Measurements from ENCODE around the gene SFTPA1.
"Not testable (repeated sequence)": the region's sequence is repeated elsewhere in the genome, so short reads cannot be mapped to it uniquely, and the experiment has no call there.

Gene SFTPA1

GRCh38 chr10:79623663-79624062, 12.9 kb downstream of the SFTPA1 start:
- H3K9me3 ChIP-seq (ENCODE audit: insufficient read depth, low read depth, low read length); H2BK120ac ChIP-seq (ENCODE audit: insufficient read depth, low read length, poor library complexity); H3K4me3 ChIP-seq (ENCODE audit: low read depth, low read length); H3K18ac ChIP-seq (ENCODE audit: low read length); H4K12ac ChIP-seq (ENCODE audit: low read depth, low read length); H2BK5ac ChIP-seq (ENCODE audit: low read depth, low read length, poor library complexity); H3K79me2 ChIP-seq (ENCODE audit: control insufficient read depth, insufficient read depth, low read length, poor library complexity); H3K9ac ChIP-seq (ENCODE audit: low read length); H2AK5ac ChIP-seq (ENCODE audit: low read length); DNase-seq; H3K4me2 ChIP-seq (ENCODE audit: low read length); H3K27me3 ChIP-seq (ENCODE audit: insufficient read depth, low read length); H2AFZ ChIP-seq (ENCODE audit: insufficient read depth, low read length, poor library complexity); H4K91ac ChIP-seq (ENCODE audit: low read depth, low read length); H4K8ac ChIP-seq (ENCODE audit: low read depth, low read length); H3K4me1 ChIP-seq (ENCODE audit: control insufficient read depth in 1 of 2, insufficient read depth in 2 of 2, low read length in 2 of 2); H2BK12ac ChIP-seq (ENCODE audit: low read length); H3K36me3 ChIP-seq (ENCODE audit: control insufficient read depth in 1 of 2, insufficient read depth in 2 of 2, low read length in 2 of 2); H3K23ac ChIP-seq (ENCODE audit: low read length); H3K14ac ChIP-seq (ENCODE audit: low read length); H3K4ac ChIP-seq (ENCODE audit: low read depth, low read length); H3K27ac ChIP-seq (ENCODE audit: low read depth, low read length); H3K79me1 ChIP-seq (ENCODE audit: low read length): not testable (repeated sequence)

DNA sequence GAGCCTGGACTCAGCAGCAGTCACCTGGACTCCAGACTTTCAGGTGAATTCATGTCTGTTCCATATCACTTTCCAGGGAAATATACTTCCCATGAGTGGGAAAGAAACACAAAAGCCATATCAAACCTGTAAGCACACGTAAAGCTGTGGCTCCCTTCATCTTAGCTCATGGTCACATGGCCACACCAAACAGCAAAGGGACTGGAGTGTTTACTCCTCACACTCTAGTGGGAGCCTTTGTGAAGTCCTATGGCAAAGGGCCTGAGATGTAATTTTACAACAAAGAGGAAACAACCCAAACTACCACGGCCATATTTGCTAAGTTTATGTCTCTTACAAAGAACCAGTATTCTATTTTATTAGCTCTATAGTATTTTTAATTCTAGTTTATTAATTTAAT, 16.3 kb downstream of the SFTPA1 start:
- no peaks in the 10 kb centered on the region for H3K79me2 ChIP-seq (ENCODE audit: control insufficient read depth, insufficient read depth, low read length, poor library complexity)
- no peak overlapping the region for H3K4me2 ChIP-seq (ENCODE audit: low read length)
- H3K9ac ChIP-seq (ENCODE audit: low read length), result no peak overlapping the region
- no peak overlapping the region for H3K27ac ChIP-seq (ENCODE audit: low read depth, low read length)
- no peaks in the 10 kb centered on the region for H3K27me3 ChIP-seq (ENCODE audit: insufficient read depth, low read length)
- H3K4ac ChIP-seq (ENCODE audit: low read depth, low read length), result no peak overlapping the region
- H4K91ac ChIP-seq (ENCODE audit: low read depth, low read length), result no peak overlapping the region
- no peak for DNase-seq
- no peaks in the 10 kb centered on the region for H3K4me1 ChIP-seq (ENCODE audit: control insufficient read depth in 1 of 2, insufficient read depth in 2 of 2, low read length in 2 of 2)
- H3K79me1 ChIP-seq (ENCODE audit: low read length), result no peaks in the 10 kb centered on the region
- H2BK5ac ChIP-seq (ENCODE audit: low read depth, low read length, poor library complexity), result no peak overlapping the region
- no peak overlapping the region for H2AK5ac ChIP-seq (ENCODE audit: low read length)
- H3K18ac ChIP-seq (ENCODE audit: low read length), result no peak overlapping the region
- H4K8ac ChIP-seq (ENCODE audit: low read depth, low read length), result no peak overlapping the region
- no peak overlapping the region for H3K23ac ChIP-seq (ENCODE audit: low read length)
- H2AFZ ChIP-seq (ENCODE audit: insufficient read depth, low read length, poor library complexity), result no peak overlapping the region
- H3K36me3 ChIP-seq (ENCODE audit: control insufficient read depth in 1 of 2, insufficient read depth in 2 of 2, low read length in 2 of 2), result no peaks in the 10 kb centered on the region
- H3K4me3 ChIP-seq (ENCODE audit: low read depth, low read length), result no peak overlapping the region
- H4K12ac ChIP-seq (ENCODE audit: low read depth, low read length), result no peak overlapping the region
- no CpG with 5 or more reads among the region's 2 CpGs for WGBS (ENCODE audit: extremely low coverage, insufficient coverage, insufficient read length)
- H2BK12ac ChIP-seq (ENCODE audit: low read length), result no peak overlapping the region
- no peaks in the 10 kb centered on the region for H3K9me3 ChIP-seq (ENCODE audit: insufficient read depth, low read depth, low read length)
- H3K14ac ChIP-seq (ENCODE audit: low read length), result no peak overlapping the region
- no peak overlapping the region for H2BK120ac ChIP-seq (ENCODE audit: insufficient read depth, low read length, poor library complexity)

DNA sequence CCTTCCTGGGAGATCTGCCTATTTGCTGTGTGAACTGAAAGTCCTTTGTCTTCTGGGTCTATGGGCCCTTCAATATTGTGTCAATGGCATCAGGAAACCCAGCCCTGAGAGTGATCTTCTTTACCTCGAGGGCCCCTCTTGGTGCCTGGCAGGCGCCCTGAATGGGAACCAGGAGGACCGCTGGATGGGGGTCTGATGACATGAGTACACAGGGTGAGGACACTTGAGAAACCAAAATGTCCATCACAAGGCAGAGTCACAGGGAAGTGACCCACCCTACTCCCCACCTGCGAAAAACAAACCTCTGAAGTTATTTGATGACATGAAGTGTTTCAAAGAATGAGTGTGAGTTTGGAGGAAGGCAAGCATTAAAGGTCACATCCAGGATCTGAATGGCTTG, 17.3 kb downstream of the SFTPA1 start:
- Histone ChIP-seq H3K14ac (ENCODE audit: low read length) (no peak overlapping the region), H3K9me3 (ENCODE audit: insufficient read depth, low read depth, low read length) (no peaks in the 10 kb centered on the region), H2BK5ac (ENCODE audit: low read depth, low read length, poor library complexity) (no peak overlapping the region), H2AFZ (ENCODE audit: insufficient read depth, low read length, poor library complexity) (no peak overlapping the region), H3K23ac (ENCODE audit: low read length) (no peak overlapping the region), H2BK120ac (ENCODE audit: insufficient read depth, low read length, poor library complexity) (no peak overlapping the region), H3K4me2 (ENCODE audit: low read length) (no peak overlapping the region), H3K79me1 (ENCODE audit: low read length) (no peaks in the 10 kb centered on the region), H3K27ac (ENCODE audit: low read depth, low read length) (no peak overlapping the region), H3K27me3 (ENCODE audit: insufficient read depth, low read length) (no peaks in the 10 kb centered on the region), H4K12ac (ENCODE audit: low read depth, low read length) (no peak overlapping the region), H4K8ac (ENCODE audit: low read depth, low read length) (no peak overlapping the region), H3K4ac (ENCODE audit: low read depth, low read length) (no peak overlapping the region), H3K18ac (ENCODE audit: low read length) (no peak overlapping the region), H3K4me1 (ENCODE audit: control insufficient read depth in 1 of 2, insufficient read depth in 2 of 2, low read length in 2 of 2) (no peaks in the 10 kb centered on the region), H2AK5ac (ENCODE audit: low read length) (no peak overlapping the region), H3K9ac (ENCODE audit: low read length) (no peak overlapping the region), H2BK12ac (ENCODE audit: low read length) (no peak overlapping the region), H4K91ac (ENCODE audit: low read depth, low read length) (no peak overlapping the region), H3K79me2 (ENCODE audit: control insufficient read depth, insufficient read depth, low read length, poor library complexity) (no peaks in the 10 kb centered on the region), H3K4me3 (ENCODE audit: low read depth, low read length) (no peak overlapping the region), H3K36me3 (ENCODE audit: control insufficient read depth in 1 of 2, insufficient read depth in 2 of 2, low read length in 2 of 2) (no peaks in the 10 kb centered on the region)
- no peak for DNase-seq
- no CpG with 5 or more reads among the region's 4 CpGs for WGBS (ENCODE audit: extremely low coverage, insufficient coverage, insufficient read length)

- no peak for DNase-seq
- Histone ChIP-seq H3K27me3 (ENCODE audit: insufficient read depth, low read length) (no peaks in the 10 kb centered on the region), H4K12ac (ENCODE audit: low read depth, low read length) (no peak overlapping the region), H3K14ac (ENCODE audit: low read length) (no peak overlapping the region), H4K91ac (ENCODE audit: low read depth, low read length) (no peak overlapping the region), H3K27ac (ENCODE audit: low read depth, low read length) (no peak overlapping the region), H3K79me2 (ENCODE audit: control insufficient read depth, insufficient read depth, low read length, poor library complexity) (no peaks in the 10 kb centered on the region), H3K23ac (ENCODE audit: low read length) (no peak overlapping the region), H3K18ac (ENCODE audit: low read length) (no peak overlapping the region), H2AK5ac (ENCODE audit: low read length) (no peak overlapping the region), H3K4me3 (ENCODE audit: low read depth, low read length) (no peak overlapping the region), H4K8ac (ENCODE audit: low read depth, low read length) (no peak overlapping the region), H3K4me2 (ENCODE audit: low read length) (no peak overlapping the region), H2AFZ (ENCODE audit: insufficient read depth, low read length, poor library complexity) (no peak overlapping the region), H3K79me1 (ENCODE audit: low read length) (no peaks in the 10 kb centered on the region), H2BK5ac (ENCODE audit: low read depth, low read length, poor library complexity) (no peak overlapping the region), H2BK12ac (ENCODE audit: low read length) (no peak overlapping the region), H3K4ac (ENCODE audit: low read depth, low read length) (no peak overlapping the region), H2BK120ac (ENCODE audit: insufficient read depth, low read length, poor library complexity) (no peak overlapping the region), H3K9ac (ENCODE audit: low read length) (no peak overlapping the region), H3K9me3 (ENCODE audit: insufficient read depth, low read depth, low read length) (no peaks in the 10 kb centered on the region), H3K4me1 (ENCODE audit: control insufficient read depth in 1 of 2, insufficient read depth in 2 of 2, low read length in 2 of 2) (no peaks in the 10 kb centered on the region), H3K36me3 (ENCODE audit: control insufficient read depth in 1 of 2, insufficient read depth in 2 of 2, low read length in 2 of 2) (no peaks in the 10 kb centered on the region)
- WGBS (ENCODE audit: extremely low coverage, insufficient coverage, insufficient read length), result no CpG with 5 or more reads among the region's 9 CpGs
These were observed 18.5 kb downstream of the SFTPA1 start for GRCh38 chr10:79628988-79629954.

Data from trophoblast cell (in vitro differentiated cells and primary cell).